Stomach (tissue), 9 donors: ENCODE measurements around the gene PLSCR1. TPM values are rescaled to one million over a fixed set of nuclear protein-coding genes. Genes with fewer than 3 reads are reported as not detected.
A peak's percentile ranks its signal among the peaks of the same experiment; 100 is the strongest.

ENCODE experiments used
- DNase-seq, 2 donors: peaks; one replicate each; pipeline versions ENCODE4 v3.0.0 to v3.0.0-alpha.2; 2013 to 2019
- H3K27ac ChIP-seq, 5 donors: fragments of 200-600 bp in 4 of 5; sonication (generic) in 4 of 5; one replicate each; pipeline ENCODE4 v1.5.1; 2013 to 2019; ENCODE audit warnings: mild to moderate bottlenecking in 1 of 5, moderate library complexity in 1 of 5
- H3K27me3 ChIP-seq, 3 donors: fragments of 200-600 bp; sonication (generic); one replicate each; pipeline ENCODE4 v1.5.1; 2017 to 2019; ENCODE audit warnings: mixed run types in 1 of 3
- H3K36me3 ChIP-seq, 4 donors: fragments of 200-600 bp; sonication (generic); 1 replicate in 3 of 4; 2 replicates in 1 of 4; pipeline ENCODE4 v1.5.1; 2016 to 2019
- H3K4me1 ChIP-seq, 4 donors: fragments of 200-600 bp; sonication (generic); one replicate each; pipeline ENCODE4 v1.5.1; 2016 to 2019
- H3K4me3 ChIP-seq, 4 donors: fragments of 200-600 bp; sonication (generic) in 3 of 4; one replicate each; pipeline ENCODE4 v1.5.1; 2016 to 2019; ENCODE audit warnings: mild to moderate bottlenecking in 1 of 4
- H3K9me3 ChIP-seq, 4 donors: fragments of 200-600 bp; sonication (generic); one replicate each; pipeline ENCODE4 v1.5.1; 2016 to 2019
- EP300 ChIP-seq: sonication (generic); formaldehyde crosslinking; IDR thresholded peaks from one replicate; pipeline ENCODE4 v1.6.1; 2017; ENCODE audit warnings: antibody characterized with exemption
- POLR2A ChIP-seq, 4 donors: fragments of 450-650 bp; IDR thresholded peaks; one replicate each; pipeline ENCODE4 v1.6.1; 2016; ENCODE audit warnings: antibody characterized with exemption in 4 of 4, control low read depth in 2 of 4, mild to moderate bottlenecking in 1 of 4, moderate library complexity in 1 of 4
- POLR2AphosphoS5 ChIP-seq, 3 donors: sonication (generic); formaldehyde crosslinking; IDR thresholded peaks; one replicate each; pipeline ENCODE4 v1.6.1; 2016; ENCODE audit warnings: antibody characterized with exemption in 3 of 3
- WGBS, 5 donors: extraction: QIAGEN DNeasy Blood & Tissue Kit in 3 of 5; methylation state at CpG; one replicate each; pipeline versions ENCODE4 v1.1.5 to v1.1.7; 2013 to 2018; 5-methylcytosine and 5-hydroxymethylcytosine counted together
- intact Hi-C: fragments of 100-400 bp; cut with DNase I; formaldehyde crosslinking; loops from one replicate; pipeline ENCODE4 v1.15.1; 2023; ENCODE audit warnings: low total_unique reads
- polyA plus RNA-seq, 3 donors: library from polyadenylated mRNA; stranded (reverse); fragments of 200-250 nt; gene quantifications; one replicate each; pipeline ENCODE4 v1.2.3, GENCODE V29; 2013
- total RNA-seq, 5 donors: library from RNA; depleted of rRNA; stranded (reverse); fragments of >200 nt; gene quantifications; one replicate each; pipeline versions ENCODE4 v1.1.0 to v1.2.3, GENCODE V29; 2014 to 2016
- TF ChIP-seq, protein P1 (sequence below), 7 experiments: fragments of 450-650 bp in 4 of 7; fragments of 200-600 bp in 3 of 7; sonication (generic) in 3 of 7; IDR thresholded peaks; one replicate each; pipeline ENCODE4 v1.5.1; 2016 to 2019; ENCODE audit warnings: antibody characterized with exemption in 7 of 7, control low read depth in 2 of 7, mild to moderate bottlenecking in 1 of 7
- donor health status: healthy with polysubstance abuse.
- donor health status: Bipolar disorder and iron deficiency.
- donor health status: healthy.

Gene PLSCR1
- total and polyA plus RNA-seq, 8 donors: 18.7 to 506 (median 70.1) TPM

DNA sequence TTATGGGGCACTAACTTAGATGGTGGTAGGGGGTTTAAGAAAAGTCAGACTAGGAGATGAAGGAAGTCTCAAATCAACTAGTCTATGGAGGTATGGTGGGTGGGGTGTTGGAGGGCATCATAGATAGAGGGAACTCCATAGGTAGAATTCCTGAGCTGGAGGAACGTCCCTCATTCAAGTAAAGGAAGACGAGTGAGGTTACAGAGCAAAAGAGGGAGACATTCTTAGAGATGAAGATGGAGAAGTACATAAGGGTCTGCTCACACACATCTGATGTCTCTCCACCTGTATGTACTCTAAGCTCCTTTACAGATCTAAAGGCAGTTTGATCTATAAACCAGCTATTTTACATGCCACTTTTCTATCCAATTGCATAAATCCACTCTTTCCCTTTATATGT lies 1.4 kb downstream of the PLSCR1 start:
- WGBS, 5 donors: 16 to 32% (median 24%) methylated on average over 2 of the region's 2 CpGs
- no peak for DNase-seq
- H3K27me3 ChIP-seq: no peaks in the 10 kb centered on the region
- intact Hi-C loops: no loop called here
- TF ChIP-seq, protein P1, sequence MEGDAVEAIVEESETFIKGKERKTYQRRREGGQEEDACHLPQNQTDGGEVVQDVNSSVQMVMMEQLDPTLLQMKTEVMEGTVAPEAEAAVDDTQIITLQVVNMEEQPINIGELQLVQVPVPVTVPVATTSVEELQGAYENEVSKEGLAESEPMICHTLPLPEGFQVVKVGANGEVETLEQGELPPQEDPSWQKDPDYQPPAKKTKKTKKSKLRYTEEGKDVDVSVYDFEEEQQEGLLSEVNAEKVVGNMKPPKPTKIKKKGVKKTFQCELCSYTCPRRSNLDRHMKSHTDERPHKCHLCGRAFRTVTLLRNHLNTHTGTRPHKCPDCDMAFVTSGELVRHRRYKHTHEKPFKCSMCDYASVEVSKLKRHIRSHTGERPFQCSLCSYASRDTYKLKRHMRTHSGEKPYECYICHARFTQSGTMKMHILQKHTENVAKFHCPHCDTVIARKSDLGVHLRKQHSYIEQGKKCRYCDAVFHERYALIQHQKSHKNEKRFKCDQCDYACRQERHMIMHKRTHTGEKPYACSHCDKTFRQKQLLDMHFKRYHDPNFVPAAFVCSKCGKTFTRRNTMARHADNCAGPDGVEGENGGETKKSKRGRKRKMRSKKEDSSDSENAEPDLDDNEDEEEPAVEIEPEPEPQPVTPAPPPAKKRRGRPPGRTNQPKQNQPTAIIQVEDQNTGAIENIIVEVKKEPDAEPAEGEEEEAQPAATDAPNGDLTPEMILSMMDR (IDR thresholded peaks at IDR 0.05): no peak
- TF ChIP-seq EP300 (no peak), POLR2A (IDR thresholded peaks at IDR 0.05) (no peak), POLR2AphosphoS5 (IDR thresholded peaks at IDR 0.05) (no peak)
- H3K4me3 ChIP-seq: peak overlapping the region; percentile 56 to 88 (median 73)
- peaks cover 0 to 6% (median 2%) of the 10 kb centered on the region in 4 donors for H3K36me3 ChIP-seq
- H3K9me3 ChIP-seq: no peaks in the 10 kb centered on the region
- peak overlapping the region in 4 of 5 donors; percentile 95 to 99 (median 97) for H3K27ac ChIP-seq
- H3K4me1 ChIP-seq: peaks cover 15 to 62% (median 37%) of the 10 kb centered on the region in 4 donors

DNA sequence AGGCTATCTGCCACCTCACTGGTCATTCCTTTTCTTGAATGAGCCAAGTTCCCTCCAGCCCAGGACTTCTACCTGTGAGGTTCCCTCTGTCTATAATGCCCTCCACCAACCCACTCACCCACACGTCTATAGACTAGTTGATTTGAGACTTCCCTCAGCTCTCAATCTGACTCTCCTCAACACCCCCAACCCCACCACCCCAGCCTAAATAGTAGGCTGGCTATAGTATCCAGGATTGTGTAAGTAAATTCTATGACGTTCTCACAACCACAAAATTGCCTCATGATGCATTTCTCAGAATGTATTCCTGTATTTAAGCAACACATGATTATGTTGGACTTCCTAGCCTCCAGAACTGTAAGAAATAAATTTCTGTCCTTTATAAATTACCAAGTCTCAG lies 2.2 kb downstream of the PLSCR1 start:
- peaks cover 0 to 11% (median 4%) of the 10 kb centered on the region in 4 donors for H3K36me3 ChIP-seq
- H3K27ac ChIP-seq: peak overlapping the region in 4 of 5 donors; percentile 95 to 99 (median 97)
- H3K4me3 ChIP-seq: peak overlapping the region in 3 of 4 donors; percentile 9 to 71 (median 56)
- no peaks in the 10 kb centered on the region for H3K9me3 ChIP-seq
- intact Hi-C loops: no loop called here
- peaks cover 15 to 69% (median 42%) of the 10 kb centered on the region in 4 donors for H3K4me1 ChIP-seq
- 40 to 52% (median 43%) methylated on average over 2 of the region's 2 CpGs for WGBS, 5 donors
- TF ChIP-seq EP300 (no peak), POLR2AphosphoS5 (IDR thresholded peaks at IDR 0.05) (no peak), POLR2A (IDR thresholded peaks at IDR 0.05) (no peak)
- TF ChIP-seq, protein P1 (IDR thresholded peaks at IDR 0.05): no peak
- H3K27me3 ChIP-seq: no peaks in the 10 kb centered on the region
- no peak for DNase-seq

DNA sequence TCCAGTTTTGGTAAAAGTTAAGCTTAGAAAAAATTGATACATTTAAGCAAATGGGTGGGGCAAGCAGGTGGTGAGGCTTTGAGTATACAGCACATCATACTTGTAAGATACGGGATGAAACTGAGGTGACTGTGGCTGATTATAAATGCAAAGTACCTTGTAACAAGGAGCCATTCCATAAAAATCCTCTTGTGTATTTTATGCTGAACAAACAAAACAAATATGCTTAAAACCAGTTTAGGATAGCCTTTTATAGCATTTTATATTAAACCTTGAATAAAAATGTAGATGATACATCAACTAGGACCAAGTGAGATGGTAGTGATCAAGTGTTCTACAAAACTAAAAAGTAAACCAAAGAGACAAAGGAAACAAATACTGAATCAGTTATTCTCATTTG lies 3.4 kb downstream of the PLSCR1 start:
- TF ChIP-seq EP300 (no peak), POLR2A (IDR thresholded peaks at IDR 0.05) (no peak), POLR2AphosphoS5 (IDR thresholded peaks at IDR 0.05) (no peak)
- TF ChIP-seq, protein P1 (IDR thresholded peaks at IDR 0.05): no peak
- DNase-seq: no peak
- 55 to 80% (median 70%) methylated on average over 1 of the region's 1 CpG for WGBS, 5 donors
- Histone ChIP-seq H3K27me3 (no peaks in the 10 kb centered on the region), H3K4me3 (peak overlapping the region in 2 of 4 donors; percentile 56 to 71), H3K4me1 (peaks cover 15 to 82% (median 50%) of the 10 kb centered on the region in 4 donors), H3K27ac (peak overlapping the region in 4 of 5 donors; percentile 30 to 99 (median 96)), H3K36me3 (peaks cover 0 to 11% (median 4%) of the 10 kb centered on the region in 4 donors), H3K9me3 (no peaks in the 10 kb centered on the region)
- intact Hi-C loops: no loop called here

DNA sequence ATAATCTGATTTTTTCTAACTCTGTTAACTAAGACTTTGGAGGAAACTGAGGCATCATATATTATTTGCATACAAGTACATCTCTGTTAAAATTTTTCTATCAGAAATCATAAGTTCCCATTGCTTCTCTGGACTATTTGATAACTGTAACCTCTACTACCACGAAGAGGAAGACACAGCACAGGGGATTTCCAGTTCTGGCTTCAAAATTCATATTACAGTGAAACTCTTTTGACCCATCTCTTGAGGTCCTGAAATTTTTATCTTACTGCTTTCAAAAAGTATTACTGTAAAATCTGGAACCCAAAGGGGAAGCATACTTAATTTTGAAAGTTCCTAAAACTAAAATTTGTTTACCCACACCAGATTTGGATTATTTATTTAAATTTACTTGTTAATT lies 4.2 kb downstream of the PLSCR1 start:
- H3K27ac ChIP-seq: peak overlapping the region in 3 of 5 donors; percentile 30 to 99 (median 95)
- peak overlapping the region in 2 of 4 donors; percentile 56 to 71 for H3K4me3 ChIP-seq
- peaks cover 0 to 11% (median 4%) of the 10 kb centered on the region in 4 donors for H3K36me3 ChIP-seq
- H3K27me3 ChIP-seq: no peaks in the 10 kb centered on the region
- intact Hi-C loops: no loop called here
- 0 to 34% (median 25%) methylated on average over 1 of the region's 1 CpG for WGBS, 5 donors
- TF ChIP-seq, protein P1 (IDR thresholded peaks at IDR 0.05): no peak
- no peak for TF ChIP-seq POLR2AphosphoS5 (IDR thresholded peaks at IDR 0.05)
- TF ChIP-seq POLR2A (IDR thresholded peaks at IDR 0.05): no peak
- no peak for TF ChIP-seq EP300
- no peaks in the 10 kb centered on the region for H3K9me3 ChIP-seq
- DNase-seq: no peak
- H3K4me1 ChIP-seq: peaks cover 15 to 85% (median 50%) of the 10 kb centered on the region in 4 donors
